WTC11 (cell line): ENCODE measurements around the gene CFAP119.

ENCODE experiments used
- CREB1 ChIP-seq: sonication (generic); formaldehyde crosslinking; IDR thresholded peaks from 2 replicates; pipeline ENCODE4 v1.8.0; 2023; ENCODE audit warnings: mild to moderate bottlenecking, missing genetic modification reagents
- JUN ChIP-seq: sonication (generic); formaldehyde crosslinking; IDR thresholded peaks from 2 replicates; pipeline ENCODE4 v1.8.0; 2023; ENCODE audit warnings: mild to moderate bottlenecking, missing genetic modification reagents
- TF ChIP-seq, protein P1 (sequence below): sonication (generic); formaldehyde crosslinking; IDR thresholded peaks from 2 replicates; pipeline ENCODE4 v1.8.1; 2022; ENCODE audit warnings: missing genetic modification reagents, borderline replicate concordance
- TF ChIP-seq, protein P2 (sequence below): fragments of 200-600 bp; IDR thresholded peaks from 2 replicates; pipeline ENCODE4 v1.8.0; 2022; ENCODE audit warnings: antibody characterized with exemption

DNA sequence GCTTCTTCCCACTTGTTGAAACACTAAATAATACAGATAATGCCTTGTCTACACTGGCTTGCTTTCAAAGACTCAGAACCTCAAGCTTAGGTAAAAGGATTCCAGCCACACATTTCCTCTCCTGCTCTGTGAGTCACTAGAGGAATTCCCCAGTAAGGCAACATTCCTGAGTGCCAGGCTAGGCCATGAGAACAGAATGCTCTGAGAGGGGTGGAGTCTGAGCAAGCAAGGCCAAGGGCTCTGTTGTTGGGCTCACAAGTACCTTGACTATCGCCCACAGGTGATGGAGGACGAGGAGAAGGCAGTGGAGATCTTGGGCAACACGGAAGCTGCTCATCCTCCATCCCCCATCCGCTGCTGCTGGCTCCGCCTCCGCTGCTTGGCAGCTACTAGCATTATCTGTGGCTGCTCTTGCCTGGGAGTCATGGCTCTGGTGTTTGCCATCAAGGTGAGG, 20.4 kb downstream of the CFAP119 start:
- TF ChIP-seq CREB1 (CRISPR knock-in tag) (no peak), JUN (CRISPR knock-in tag) (no peak)
- TF ChIP-seq, protein P1, sequence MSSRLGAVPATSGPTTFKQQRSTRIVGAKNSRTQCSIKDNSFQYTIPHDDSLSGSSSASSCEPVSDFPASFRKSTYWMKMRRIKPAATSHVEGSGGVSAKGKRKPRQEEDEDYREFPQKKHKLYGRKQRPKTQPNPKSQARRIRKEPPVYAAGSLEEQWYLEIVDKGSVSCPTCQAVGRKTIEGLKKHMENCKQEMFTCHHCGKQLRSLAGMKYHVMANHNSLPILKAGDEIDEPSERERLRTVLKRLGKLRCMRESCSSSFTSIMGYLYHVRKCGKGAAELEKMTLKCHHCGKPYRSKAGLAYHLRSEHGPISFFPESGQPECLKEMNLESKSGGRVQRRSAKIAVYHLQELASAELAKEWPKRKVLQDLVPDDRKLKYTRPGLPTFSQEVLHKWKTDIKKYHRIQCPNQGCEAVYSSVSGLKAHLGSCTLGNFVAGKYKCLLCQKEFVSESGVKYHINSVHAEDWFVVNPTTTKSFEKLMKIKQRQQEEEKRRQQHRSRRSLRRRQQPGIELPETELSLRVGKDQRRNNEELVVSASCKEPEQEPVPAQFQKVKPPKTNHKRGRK (CRISPR knock-in tag), result no peak
- TF ChIP-seq, protein P2, sequence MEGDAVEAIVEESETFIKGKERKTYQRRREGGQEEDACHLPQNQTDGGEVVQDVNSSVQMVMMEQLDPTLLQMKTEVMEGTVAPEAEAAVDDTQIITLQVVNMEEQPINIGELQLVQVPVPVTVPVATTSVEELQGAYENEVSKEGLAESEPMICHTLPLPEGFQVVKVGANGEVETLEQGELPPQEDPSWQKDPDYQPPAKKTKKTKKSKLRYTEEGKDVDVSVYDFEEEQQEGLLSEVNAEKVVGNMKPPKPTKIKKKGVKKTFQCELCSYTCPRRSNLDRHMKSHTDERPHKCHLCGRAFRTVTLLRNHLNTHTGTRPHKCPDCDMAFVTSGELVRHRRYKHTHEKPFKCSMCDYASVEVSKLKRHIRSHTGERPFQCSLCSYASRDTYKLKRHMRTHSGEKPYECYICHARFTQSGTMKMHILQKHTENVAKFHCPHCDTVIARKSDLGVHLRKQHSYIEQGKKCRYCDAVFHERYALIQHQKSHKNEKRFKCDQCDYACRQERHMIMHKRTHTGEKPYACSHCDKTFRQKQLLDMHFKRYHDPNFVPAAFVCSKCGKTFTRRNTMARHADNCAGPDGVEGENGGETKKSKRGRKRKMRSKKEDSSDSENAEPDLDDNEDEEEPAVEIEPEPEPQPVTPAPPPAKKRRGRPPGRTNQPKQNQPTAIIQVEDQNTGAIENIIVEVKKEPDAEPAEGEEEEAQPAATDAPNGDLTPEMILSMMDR, result no peak
